AG08395 (cell line): Measurements from ENCODE around the gene RAD1.

Experiments used
- DNase-seq: peaks from one replicate; pipeline ENCODE4 v3.0.0; 2012; ENCODE audit warnings: mixed read lengths, low spot score

RAD1 gene

DNA sequence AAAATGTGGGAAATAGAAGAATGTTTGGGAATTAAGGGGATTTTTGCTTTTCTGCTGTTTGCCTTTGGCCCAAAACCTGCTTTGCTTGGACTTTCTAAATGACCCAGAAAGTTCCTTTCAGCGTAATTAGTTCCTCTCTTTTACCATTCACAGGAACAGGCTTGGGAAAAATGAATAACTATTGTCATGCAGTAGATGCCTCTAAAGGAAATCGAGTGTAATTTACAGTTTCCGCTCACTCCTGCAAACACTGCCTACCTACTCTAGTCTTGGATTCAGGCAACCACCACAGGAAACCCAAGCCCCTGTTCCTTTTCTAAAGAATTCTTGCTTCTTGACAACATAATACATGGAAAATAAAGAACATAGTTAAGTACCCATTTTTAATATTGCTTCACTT, 51.4 kb downstream of the RAD1 start:
- no peak for DNase-seq

DNA sequence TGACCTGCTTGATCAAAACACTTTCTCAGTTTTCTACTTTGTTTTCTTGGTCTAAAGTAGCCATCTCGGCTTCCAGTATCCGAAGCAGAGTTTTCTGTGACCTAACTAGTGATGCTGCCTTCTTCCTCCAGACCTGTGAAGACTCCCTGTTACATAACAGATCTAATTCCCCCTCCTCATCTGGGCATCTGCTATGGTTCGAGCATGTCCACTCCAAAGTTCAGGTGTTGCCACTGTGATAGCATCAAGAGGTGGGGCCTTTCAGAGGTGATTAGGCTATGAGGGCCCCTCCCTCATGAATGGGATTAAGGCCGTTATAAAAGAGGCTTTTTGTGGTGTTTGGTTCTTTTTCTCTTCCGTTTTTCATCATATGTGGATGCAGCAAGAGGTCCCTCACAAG, 56.1 kb downstream of the RAD1 start:
- DNase-seq: no peak

DNA sequence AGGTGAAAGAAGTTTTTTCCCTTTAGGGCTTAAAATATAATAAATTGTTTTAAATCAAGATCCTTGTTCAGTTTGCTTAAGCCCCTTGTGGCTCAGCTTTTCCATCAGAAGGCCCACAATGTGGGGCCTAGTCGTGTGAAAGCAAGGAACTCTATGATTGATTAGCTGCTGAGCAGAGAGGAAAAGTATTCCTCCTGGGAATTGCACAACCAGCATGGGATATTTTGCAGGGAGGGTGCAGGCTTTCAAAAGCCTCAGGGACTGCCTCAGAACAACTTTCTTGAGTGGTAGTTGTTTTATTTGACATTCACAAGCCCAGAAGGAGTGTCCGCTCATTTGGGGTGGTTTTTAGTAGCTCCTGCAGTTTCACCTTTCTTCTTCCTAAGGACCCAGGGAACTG, 56.5 kb downstream of the RAD1 start:
- peak; percentile 21 for DNase-seq

DNA sequence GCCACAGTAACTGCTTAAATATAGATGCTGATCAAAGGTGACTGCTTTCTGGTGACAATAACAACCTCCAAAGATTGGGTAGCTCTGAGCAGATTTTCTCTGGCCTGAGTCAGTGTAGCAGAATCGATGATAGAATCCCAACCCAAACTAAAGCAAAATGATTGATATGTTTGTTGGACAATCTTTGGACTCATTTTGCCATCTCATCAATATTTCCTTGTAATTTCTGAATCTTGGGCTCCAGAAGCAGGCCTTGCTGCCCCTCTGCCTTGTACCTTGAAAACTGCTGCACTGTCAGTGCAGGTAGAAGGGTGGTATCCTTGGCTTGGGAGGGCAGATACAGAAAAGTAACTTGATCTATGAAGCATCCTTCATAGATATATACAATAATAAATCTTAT, 57.4 kb downstream of the RAD1 start:
- no peak for DNase-seq

DNA sequence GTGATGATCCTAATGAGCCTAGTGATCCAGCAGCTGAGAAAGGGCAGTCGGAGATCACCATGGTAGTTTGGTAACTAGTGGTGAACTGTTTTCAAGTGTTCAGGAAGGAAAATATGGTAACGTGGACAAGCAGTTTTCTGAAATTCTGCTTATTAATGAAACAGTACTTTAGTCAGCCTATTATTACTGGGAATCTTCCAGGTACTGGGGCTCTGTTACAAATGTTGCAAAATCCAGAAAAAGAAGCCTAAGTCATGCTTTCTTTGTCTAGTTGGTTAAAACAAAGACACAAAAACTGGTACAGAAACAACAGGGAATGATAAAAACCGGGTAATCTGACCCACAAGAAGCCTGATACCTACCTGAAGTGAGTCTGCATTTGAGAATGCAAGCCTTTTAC, 58.1 kb downstream of the RAD1 start:
- DNase-seq: no peak
